Measurements from ENCODE around the gene RASGRF2. TPM values are rescaled to one million over a fixed set of nuclear protein-coding genes. Genes with fewer than 3 reads are reported as not detected.

RASGRF2 gene
- total and polyA plus RNA-seq, 2 of the 13 experiments (the other 11 are each of a cell fraction or from before 2014, with no cell fraction given), result 23.6 to 29.0 TPM

- TF ChIP-seq ZNF362 (CRISPR knock-in tag; IDR thresholded peaks at IDR 0.05; ENCODE audit: borderline replicate concordance) (peak; percentile 43; the same call in 1 of the 2 replicates), SAFB2 (CRISPR knock-in tag; IDR thresholded peaks at IDR 0.05; ENCODE audit: borderline replicate concordance, low read depth) (no peak), ZBTB25 (CRISPR knock-in tag; IDR thresholded peaks at IDR 0.05) (no peak), ZNF547 (CRISPR knock-in tag; IDR thresholded peaks at IDR 0.05) (no peak), SOX6 (IDR thresholded peaks at IDR 0.05) (no peak), SOX6 (CRISPR knock-in tag; IDR thresholded peaks at IDR 0.05) (peak; percentile 17; the same call in 1 of the 2 replicates), ZBTB46 (CRISPR knock-in tag; IDR thresholded peaks at IDR 0.05; ENCODE audit: borderline replicate concordance) (no peak), ZNF609 (CRISPR knock-in tag; IDR thresholded peaks at IDR 0.05; ENCODE audit: borderline replicate concordance) (no peak), ZBTB38 (CRISPR knock-in tag; IDR thresholded peaks at IDR 0.05) (peak; percentile 63), HNRNPH1 (optimal IDR thresholded peaks at IDR 0.05; ENCODE audit: low read depth, low read length) (no peak), PPARG (CRISPR knock-in tag; conservative IDR thresholded peaks at IDR 0.05) (no peak), SOX13 (IDR thresholded peaks at IDR 0.05) (no peak), SOX13 (CRISPR knock-in tag; conservative IDR thresholded peaks at IDR 0.05 in 1 of 2, IDR thresholded peaks at IDR 0.05 in 1 of 2) (peak in 1 of 2 experiments; percentile 24; a peak in 1 of 4 replicates), MTA3 (CRISPR knock-in tag; IDR thresholded peaks at IDR 0.05) (no peak)
Measured at GRCh38 chr5:80975065-80975464, 14.9 kb downstream of the RASGRF2 start (continued).

Measured in HepG2 (cell line).